ENCODE results near the gene ARHGAP10.

ARHGAP10 gene

DNA sequence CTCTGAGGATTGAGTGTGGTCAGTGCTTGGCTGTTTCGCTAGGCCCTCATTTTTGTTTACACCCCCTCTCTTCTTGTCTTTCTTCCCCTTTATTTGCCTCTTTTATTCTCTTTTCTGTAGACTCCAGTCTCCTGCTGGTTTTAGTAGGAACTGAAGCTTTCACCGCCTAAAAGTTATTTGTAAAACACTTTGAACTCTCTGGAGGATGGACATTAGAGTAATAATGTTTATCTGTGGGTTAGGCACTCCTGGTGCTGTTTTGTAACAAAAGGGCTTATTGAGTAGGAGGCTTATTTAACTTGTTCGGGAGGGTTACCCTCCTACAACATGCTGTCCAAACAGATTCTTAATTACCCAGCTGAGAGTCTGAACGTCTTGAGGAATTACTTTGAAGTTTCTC lies 1.6 kb upstream of the ARHGAP10 start:
- no peak for DNase-seq

DNA sequence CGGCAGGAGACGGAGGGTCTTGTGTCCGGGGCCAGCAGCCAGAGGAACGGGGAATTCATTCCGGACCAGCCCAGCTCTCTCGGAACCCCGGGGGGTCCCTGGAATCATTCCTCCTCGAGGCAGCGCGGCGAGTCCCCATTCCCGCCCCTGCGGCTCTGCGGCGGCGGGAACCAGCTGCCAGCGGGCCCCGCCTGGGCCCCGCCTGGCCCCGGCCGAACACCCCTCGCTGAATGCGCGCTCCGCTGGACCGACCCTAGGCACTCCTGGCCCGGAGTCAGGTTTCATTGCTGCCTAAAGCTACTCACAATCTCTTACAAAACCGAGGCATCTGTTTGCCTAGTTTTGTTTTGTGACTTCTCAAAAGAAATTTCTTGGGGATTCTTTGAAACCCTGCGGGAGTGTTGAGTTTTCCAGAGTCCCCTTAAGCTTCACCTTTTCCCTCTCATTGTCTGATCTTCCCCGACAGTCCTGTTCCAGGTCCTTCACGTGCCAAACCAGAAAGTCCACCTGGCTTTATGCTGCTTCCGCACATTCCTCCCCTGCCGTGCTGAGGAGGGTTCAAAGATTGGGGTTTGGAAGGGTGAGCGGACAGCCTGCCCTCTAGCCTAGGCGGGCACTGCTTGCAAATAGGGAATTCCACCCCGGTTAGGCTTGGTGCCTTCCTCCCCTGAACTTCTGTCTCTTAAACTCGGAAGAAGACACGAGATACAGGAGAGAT lies 789 bp downstream of the ARHGAP10 start:
- peak in 3 of 56 donors; percentile 23 to 48 (median 27) for DNase-seq

DNA sequence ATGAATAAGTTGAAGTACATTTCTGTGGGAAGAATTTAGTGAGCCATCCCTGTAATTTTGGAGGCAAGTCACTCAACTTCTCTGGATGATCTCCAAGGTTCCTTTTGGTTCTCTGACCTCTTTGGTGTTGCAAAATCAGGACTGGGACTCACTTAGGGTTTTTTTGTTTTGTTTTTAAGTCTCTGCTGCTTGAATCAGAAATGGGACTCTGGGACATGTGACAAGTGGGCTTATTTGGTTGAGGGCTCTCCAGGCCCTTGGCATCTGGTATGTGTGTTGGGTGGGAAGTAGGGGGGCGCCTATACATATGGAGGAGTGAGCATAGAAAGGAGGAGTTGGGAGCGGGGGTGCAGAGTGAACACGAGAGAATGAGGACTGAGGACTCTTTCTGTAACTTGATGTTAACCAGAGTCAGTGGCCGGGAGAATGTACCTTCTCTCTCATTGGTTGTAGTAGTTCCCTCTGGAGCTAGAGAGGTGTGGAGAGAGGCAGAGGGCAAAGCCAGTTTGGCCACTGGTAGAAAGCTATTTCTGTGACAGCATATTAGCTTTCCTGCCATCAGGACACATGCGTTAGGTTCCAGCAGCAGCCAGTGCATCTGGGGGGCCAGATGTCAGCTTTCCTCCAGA lies 1.9 kb downstream of the ARHGAP10 start:
- DNase-seq = no peak

DNA sequence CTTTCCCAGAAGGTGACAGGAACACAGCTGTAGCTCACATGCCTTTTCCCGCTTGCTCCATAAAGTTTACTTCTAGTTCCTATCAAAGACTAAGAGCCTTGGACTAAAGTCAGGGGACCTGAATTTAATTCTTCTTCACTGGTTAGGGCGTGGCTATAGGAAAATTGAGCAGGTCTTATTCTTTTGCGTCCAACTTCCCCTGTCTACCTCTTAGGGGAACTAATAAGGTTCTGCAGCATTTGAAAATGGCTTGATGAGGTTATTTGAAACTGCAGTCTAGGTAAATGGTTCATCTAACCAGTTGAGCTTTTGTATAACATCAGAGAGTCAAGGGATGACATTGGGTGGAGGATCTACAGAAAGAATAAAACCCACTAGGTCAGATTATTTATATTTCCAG lies 2.6 kb downstream of the ARHGAP10 start:
- no peak for DNase-seq

DNA sequence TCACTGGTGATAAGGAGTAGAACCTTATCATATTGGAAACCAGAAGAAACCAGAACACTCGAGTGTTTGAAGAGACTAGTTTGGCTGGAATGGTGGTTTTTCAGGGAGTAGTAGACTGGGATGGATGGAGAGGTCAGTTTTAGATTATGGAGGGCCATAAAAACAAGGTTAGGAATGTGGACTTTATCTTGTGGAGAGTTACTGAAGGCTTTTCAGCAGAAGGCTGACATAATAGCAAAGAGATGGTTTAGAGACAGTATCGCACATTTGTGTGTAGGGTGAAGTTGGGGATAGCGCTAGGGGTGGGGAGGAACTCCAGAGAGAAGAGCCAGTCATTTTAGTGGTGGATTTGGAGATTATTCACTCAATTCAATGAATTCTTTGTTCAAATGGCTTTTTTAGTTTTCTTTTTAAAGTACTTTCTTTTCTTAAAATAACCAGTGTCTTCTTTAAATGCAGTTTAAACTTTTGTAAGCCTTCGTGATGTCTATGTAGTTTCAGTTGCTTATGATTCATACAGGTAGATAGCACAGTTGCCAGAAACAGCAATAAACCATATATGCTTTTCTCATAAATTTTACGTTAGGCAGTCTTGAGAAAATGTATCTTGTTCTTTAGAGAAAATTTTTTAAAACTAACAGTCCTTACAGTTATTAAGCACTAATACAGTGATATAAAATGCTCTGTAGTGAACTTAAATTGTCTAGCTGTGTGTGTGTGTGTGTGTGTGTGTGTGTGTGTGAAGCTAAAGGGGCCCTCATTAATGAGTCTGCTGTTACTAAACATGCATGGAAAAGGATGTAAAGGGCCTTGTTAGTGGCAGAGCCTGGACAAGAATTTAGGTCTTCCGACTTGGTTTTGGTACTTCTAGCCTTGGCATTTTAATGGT lies 3.8 kb downstream of the ARHGAP10 start:
- DNase-seq = no peak

DNA sequence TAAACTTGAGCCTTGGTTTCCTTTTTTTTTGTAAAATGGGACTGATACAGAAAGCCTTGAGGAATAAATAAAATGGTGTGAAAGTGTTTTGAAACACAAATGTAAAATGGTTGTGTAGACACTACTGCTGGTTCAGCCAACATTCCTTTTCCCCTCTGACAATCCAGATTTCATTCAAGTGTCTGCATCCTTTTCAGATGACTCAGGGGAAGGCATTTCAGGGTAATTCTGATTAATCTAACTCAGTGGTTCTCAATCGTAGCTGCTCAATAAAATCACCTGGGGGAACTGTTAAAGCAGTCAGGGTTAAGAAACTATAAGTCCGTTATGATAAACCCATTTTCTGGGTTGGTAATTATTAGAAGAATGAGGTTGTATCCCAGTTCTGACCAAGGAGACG lies 4.6 kb downstream of the ARHGAP10 start:
- DNase-seq = no peak

DNA sequence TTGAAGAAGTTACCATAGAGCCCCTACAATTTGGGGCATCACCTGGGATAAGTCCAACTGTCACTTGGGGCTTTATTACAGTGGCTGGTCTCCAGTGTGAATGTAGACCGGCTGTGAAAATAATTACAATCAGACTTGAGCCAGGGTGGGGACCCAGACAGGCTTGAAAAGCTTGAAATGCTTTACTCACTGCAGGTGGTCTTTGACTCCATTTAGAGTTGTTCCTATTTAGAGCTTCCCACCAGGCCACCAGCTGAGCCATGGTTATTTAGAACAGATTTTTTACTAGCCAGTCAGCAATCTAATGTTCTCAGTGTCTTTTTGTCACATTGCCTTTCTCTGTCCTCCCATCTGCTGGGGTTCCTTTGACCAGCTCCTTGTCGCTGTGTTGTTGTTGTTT lies 5.7 kb downstream of the ARHGAP10 start:
- no peak for DNase-seq

DNA sequence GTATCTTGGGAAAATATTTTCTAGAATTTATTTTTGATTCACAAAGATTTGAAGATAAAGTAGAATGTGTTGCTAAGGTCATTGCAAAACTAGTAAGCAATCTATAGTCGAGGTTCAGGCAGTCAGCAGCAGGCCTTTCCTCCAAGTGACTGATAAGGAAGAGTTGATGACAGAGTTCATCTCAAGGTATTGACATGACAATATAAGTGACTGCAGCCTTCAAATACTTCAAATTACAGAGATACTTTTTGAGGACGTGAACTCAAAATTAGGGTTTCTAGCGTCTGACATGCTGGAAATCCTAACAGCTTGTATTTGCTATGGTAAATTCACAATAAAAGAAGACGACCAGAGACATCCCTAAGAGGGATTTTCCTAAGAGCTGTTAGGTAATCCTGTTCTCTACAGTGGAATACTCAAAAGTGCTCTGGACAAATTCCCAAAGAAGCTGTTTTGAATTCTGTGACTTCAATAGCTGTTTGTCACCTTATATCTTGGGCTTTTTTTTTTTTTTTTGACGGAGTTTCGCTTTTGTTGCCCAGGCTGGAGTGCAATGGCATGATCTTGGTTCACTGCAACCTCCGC lies 7.4 kb downstream of the ARHGAP10 start:
- no peak for DNase-seq

DNA sequence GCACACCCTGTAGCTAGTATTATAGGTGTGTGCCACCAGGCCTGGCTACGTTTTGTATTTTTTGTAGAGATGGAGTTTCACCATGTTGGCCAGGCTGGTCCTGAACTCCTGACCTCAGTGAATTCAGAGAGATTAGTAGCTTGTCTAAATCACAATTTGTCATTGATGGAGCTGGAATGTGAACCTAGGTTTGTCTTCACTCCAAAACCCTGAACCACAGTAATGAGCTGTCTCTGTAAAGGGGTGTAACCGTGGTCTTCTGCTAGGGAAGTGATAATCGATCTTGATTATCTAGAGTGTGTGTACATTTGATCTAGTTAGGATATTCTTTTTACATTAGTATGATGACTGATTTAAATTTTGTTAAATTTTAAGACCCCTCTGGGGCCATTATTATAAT lies 8.3 kb downstream of the ARHGAP10 start:
- DNase-seq = no peak

DNA sequence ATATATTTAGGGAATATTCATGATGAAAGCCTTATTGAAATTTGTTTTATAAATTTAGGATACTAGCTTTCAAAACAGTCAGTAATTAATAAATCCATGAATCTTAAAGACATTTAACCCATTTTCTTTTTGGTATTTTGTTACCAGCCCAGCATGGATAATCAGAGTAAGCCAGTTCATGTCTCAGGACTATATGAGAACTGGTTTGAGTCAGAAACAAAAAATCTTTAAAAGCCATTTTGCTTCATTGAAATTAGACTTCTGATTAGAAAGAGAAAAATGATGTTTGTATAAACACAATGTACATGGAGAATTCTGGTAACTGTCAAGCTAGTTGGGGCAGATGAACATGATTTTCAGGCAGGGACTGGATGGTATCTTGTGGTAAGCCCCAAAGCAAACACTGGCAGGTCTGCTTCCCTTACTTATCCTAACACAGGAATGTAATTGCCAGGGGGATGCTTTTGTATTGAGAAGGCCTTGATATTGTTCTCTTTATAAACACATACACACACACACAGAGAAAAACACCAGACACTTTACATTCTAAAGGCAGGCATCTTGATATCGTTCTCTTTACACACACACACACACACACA lies 9.4 kb downstream of the ARHGAP10 start:
- no peak for DNase-seq

DNA sequence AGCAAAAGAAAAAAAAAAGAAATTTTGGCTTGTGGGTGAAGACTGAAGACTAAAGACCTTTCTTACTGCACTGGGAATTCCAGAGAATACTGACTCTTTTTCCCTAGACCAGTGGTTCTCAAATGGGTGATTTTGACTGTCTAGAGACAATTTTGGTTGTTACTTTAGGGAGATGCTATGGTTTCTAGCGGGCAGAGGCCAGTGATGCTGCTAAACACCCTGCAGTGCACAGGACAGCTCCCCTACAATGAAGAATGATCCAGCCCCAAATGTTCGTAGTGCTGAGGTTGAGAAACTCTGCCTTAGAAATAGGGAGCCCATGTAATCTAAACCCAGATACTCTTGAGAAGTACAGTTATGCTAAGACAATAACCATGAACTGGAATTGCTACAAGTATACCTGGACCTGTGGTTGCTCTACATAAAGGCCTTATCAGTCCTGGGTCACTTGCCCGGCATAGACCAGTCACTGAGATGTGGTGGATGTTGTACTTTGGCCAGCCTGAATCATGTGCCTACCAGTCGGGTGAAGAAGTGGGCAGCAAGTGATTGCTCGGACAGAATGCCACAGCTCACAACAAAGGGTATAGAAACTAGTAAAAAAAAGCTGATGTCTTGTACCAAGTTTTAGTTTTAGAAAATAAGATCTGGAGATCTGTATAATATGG lies 16.0 kb downstream of the ARHGAP10 start:
- no peak for DNase-seq

DNA sequence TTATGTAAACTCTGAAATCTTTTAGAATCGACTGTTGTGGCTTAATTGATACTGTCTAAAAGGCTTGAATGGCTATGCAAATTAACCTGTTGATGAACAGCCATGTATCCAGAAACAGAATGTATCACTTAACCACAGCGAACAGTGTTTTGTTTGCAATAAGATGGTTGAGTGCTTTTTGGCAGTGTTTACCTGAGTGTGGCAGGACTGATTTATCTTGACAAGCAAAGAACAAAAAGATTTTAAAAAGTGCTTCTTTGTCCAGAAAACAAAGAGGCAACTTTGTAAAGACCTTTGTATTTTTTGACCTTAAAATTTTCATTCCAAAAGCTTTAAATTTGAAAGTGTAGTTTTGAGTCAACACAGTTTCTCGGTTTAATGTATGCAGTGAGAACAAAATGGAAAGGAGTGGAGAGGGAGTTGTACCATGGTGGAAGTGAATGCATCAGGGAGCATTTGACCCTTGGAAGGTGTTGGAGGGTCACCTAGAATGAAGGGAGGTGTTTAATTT lies 18.0 kb downstream of the ARHGAP10 start:
- DNase-seq = no peak

DNA sequence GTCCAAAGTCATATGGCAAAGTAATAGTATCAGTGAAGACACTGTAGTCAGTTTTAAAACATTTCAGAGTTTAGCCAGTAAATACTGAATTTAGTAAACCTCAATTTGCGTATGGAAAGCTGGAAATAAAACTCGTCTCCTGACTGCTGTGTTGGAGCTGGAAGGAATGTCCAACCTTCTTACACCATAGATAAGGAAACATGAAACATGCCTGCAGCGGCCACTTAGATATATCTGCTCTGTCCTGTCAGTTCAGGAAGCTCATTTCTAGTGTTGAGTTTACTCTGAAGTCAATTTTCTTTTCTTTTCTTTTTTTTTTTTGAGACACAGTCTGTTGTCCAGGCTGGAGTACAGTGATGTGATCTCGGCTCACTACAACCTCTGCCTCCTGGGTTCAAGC lies 21.2 kb downstream of the ARHGAP10 start:
- no peak for DNase-seq

DNA sequence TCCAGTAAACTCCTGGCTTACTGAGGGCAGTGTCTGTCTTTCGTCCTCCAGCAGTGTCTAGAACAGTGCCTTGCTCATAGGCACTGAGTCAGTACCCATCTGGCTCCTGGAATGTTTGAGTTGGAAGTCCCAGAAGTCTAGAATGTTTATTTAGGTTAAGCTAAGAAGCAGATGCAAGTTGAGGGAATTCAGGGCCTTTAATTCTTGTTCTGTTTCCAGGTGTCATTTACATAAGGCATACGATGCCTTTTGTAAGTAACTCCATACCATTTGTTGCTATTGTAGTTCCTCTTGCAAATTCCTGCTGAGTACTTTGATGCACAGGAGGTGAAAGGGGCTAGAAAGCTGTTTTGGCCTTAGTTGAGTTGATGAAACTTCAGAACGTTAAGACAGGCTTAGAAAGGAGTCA lies 22.2 kb downstream of the ARHGAP10 start:
- no peak for DNase-seq

DNA sequence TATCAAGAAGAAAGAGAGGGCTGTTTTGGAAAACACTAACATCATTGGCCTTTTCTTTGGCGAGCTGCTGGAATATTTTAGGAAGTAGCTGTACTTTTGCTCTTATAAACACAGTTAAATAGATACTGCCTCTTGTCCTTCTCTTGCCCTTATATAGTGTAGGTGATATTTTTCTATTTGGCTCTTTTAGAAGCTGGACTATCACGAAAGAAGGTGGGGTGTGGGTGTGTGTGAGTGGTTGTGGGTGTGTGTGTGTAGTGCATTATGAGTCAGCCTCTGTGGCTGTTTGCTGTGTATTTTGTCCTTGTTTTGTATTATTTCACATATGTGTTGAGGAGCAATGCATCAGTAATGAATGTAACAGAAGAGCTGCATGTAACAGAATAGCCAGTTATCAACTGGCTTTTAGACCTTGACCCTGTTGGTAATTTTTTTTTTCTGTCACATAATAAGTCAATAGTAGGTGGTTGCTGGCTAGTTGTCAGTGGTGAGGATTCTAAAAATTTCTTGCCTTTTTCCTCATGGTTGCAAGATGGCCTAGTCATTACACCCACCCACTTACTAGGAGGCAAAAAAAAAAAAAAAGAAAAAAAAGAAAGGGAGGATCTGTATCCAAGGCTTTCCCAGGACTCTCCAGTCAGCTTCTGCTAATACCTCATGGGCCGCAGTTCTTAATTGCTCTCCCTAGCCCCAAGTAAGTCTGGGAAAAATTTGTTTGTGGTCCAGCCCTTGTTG lies 23.8 kb downstream of the ARHGAP10 start:
- DNase-seq = peak in 1 of 56 donors; percentile 26

DNA sequence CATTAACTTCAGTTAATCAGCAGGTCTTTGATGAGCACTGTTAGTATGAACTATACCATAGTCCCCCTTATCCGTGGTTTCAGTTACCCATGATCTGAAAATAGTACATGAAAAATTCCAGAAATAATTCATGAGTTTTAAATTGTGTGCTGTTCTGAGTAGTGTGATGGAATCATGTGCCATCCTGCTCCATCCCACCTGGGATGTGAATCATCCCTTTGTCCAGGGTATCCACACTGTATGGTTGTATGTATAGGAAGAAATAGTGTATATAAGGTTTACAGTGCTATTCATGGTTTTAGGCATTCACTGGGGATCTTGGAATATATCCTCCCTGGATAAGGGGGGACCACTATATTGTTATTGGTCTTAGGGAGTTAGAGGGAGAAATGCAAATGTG lies 24.5 kb downstream of the ARHGAP10 start:
- DNase-seq = no peak

DNA sequence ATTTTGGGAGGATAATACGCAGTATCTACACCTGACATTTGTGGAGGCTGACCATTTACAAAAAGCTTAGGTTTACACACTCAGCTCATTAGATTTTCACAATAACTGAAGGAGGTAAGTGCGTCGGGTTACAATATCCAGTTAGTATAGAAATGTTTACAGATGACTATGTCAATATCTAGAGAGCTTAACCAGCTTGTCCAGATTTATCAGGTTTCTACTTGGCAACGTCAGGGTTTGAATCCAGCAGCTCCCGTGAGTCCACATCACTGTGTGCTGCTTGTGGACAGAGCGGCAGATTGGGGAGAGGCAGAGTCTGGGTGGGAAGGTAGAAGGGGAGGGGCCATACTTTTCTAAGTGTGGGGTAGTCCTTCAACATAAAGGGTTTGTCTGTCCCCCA lies 28.3 kb downstream of the ARHGAP10 start:
- no peak for DNase-seq

DNA sequence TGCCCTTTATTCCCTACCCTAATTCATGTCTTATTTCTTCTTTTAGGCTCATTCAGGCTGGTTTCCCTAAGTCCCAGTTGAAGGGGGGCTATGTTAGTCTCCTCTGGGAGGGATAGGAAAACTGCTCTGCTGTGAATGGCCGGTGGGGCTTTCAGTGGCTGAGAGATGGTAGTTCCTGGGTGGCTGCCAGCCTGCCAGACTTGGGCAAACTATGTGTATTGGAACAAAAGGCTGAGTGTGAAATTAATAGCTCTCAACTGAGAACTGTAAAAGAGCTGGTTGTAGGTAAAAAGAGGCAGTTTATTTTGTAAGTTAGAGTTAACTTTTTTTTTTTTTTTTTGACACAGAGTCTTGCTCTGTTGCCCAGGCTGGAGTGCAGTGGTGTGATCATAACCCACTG lies 28.8 kb downstream of the ARHGAP10 start:
- peak in 2 of 56 donors; percentile 2 to 4 for DNase-seq

DNA sequence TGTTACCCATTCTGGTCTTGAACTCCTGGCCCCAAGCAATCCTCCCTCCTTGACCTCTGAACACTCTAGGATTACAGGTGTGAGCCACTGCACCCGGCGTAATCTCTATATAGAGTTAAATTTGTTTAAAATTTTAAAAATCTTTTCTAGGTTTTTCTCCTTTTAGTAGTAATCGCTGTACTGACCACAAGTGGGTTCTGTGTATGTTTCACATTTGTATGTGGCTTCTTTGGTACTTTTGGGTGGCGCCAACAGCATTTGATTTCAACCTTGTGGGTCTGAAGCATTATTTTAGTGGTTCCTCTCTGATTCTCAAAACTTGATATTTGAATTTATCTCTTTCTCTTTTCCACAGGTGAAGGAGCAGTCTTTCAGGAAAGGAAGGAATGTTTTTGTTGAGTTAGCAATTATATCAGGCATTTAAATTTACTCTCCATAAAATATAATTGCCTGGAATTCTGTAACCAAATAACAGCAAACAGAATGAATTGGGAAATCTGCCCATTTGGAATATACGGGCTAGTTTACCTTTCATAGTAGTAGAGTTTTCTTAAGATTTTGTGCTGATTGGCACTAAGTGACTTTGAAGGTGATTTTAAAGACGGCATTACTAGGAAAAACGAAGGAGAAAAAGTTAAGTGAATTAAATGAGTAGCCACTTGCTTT lies 29.5 kb downstream of the ARHGAP10 start:
- DNase-seq = no peak

All from amygdala (tissue), 56 donors.